OCI-LY3 (cell line): ENCODE data around the gene RSAD2.

Experiments
- EZH2phosphoT487 ChIP-seq: fragments of 200-600 bp; shearing (Covaris generic); IDR thresholded peaks from 2 replicates; pipeline ENCODE4 v1.6.1; 2018; ENCODE audit warnings: antibody characterized with exemption, mixed run types, low read depth
- TF ChIP-seq, protein P1 (sequence below): fragments of 200-600, 300-600 bp; sonication (generic); IDR thresholded peaks from 2 replicates; pipeline ENCODE4 v1.5.1; 2014; ENCODE audit warnings: antibody characterized with exemption, low read length, low read depth

DNA sequence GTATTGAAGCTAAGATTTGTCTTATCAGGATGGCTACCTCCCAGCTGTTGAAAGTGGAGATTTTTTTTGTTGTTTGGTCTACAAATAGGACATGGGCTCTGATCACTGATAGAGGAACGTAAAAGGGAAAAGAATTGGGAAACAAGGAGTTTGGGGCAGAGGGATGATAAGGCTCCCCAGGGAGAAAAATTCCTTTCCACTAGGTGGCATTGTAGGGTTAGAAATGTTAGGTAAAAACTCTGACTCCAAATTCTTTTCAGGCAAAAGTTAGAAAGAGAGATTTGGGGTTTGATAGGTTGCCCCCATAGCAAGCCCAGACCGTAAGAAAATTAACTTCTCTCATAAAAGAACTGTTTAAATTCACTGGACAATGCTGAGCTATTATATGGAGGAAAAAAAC, 31.7 kb upstream of the RSAD2 start:
- TF ChIP-seq, protein P1, sequence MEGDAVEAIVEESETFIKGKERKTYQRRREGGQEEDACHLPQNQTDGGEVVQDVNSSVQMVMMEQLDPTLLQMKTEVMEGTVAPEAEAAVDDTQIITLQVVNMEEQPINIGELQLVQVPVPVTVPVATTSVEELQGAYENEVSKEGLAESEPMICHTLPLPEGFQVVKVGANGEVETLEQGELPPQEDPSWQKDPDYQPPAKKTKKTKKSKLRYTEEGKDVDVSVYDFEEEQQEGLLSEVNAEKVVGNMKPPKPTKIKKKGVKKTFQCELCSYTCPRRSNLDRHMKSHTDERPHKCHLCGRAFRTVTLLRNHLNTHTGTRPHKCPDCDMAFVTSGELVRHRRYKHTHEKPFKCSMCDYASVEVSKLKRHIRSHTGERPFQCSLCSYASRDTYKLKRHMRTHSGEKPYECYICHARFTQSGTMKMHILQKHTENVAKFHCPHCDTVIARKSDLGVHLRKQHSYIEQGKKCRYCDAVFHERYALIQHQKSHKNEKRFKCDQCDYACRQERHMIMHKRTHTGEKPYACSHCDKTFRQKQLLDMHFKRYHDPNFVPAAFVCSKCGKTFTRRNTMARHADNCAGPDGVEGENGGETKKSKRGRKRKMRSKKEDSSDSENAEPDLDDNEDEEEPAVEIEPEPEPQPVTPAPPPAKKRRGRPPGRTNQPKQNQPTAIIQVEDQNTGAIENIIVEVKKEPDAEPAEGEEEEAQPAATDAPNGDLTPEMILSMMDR = no peak; the same call in 1 of the 2 replicates
- TF ChIP-seq EZH2phosphoT487 = no peak
